Loucy (cell line): ENCODE results near the gene SORCS2.

Experiments
- H2AFZ ChIP-seq: fragments of 200-600 bp; sonication (generic); 2 replicates; pipeline ENCODE4 v1.6.0; 2016; ENCODE audit warnings: antibody characterized with exemption, mild to moderate bottlenecking, low read length, moderate library complexity
- H3F3A ChIP-seq: fragments of 200-600 bp; 2 replicates; pipeline ENCODE4 v1.6.0; 2016; ENCODE audit warnings: antibody characterized with exemption, low read depth, mild to moderate bottlenecking
- H3K27me3 ChIP-seq: fragments of 200-600 bp; sonication (generic); 2 replicates; pipeline ENCODE4 v1.6.1; 2014; ENCODE audit warnings: low read length, mild to moderate bottlenecking; ENCODE audit not compliant: insufficient read depth, poor library complexity, severe bottlenecking
- H3K36me3 ChIP-seq: fragments of 200-600 bp; sonication (generic); 2 replicates; pipeline ENCODE4 v1.6.1; 2016; ENCODE audit warnings: low read length; ENCODE audit not compliant: insufficient read depth
- H3K4me1 ChIP-seq: fragments of 200-600 bp; sonication (generic); 2 replicates; pipeline ENCODE4 v1.5.1; 2014; ENCODE audit warnings: low read length, mild to moderate bottlenecking; ENCODE audit not compliant: insufficient read depth, poor library complexity, severe bottlenecking
- H3K4me2 ChIP-seq: fragments of 200-600 bp; sonication (generic); 2 replicates; pipeline ENCODE4 v1.6.0; 2014; ENCODE audit warnings: antibody characterized with exemption, low read length, low read depth, mild to moderate bottlenecking; ENCODE audit not compliant: poor library complexity, severe bottlenecking
- H3K4me3 ChIP-seq: fragments of 200-600 bp; sonication (generic); 2 replicates; pipeline ENCODE4 v1.5.1; 2014; ENCODE audit warnings: low read length, mild to moderate bottlenecking, mixed read lengths; ENCODE audit not compliant: poor library complexity, severe bottlenecking
- H3K79me2 ChIP-seq: fragments of 200-600 bp; sonication (generic); 2 replicates; pipeline ENCODE4 v1.6.1; 2014; ENCODE audit warnings: low read length; ENCODE audit not compliant: insufficient read depth
- H3K9ac ChIP-seq: fragments of 200-600 bp; sonication (generic); 2 replicates; pipeline ENCODE4 v1.6.0; 2014; ENCODE audit warnings: mild to moderate bottlenecking, low read depth, low read length, moderate library complexity; ENCODE audit not compliant: poor library complexity, severe bottlenecking
- H3K9me2 ChIP-seq: fragments of 200-600 bp; sonication (generic); replicated peaks from 2 replicates; pipeline ENCODE4 v1.6.1; 2016; ENCODE audit warnings: low read depth, low read length, mixed read lengths
- H3K9me3 ChIP-seq: fragments of 200-600 bp; sonication (generic); 2 replicates; pipeline ENCODE4 v1.6.1; 2014; ENCODE audit warnings: mild to moderate bottlenecking, antibody characterized with exemption, low read length, low read depth; ENCODE audit not compliant: insufficient read depth
- H4K20me1 ChIP-seq: fragments of 200-600 bp; sonication (generic); 2 replicates; pipeline ENCODE4 v1.6.0; 2014; ENCODE audit warnings: antibody characterized with exemption, low read length, mild to moderate bottlenecking; ENCODE audit not compliant: insufficient read depth, poor library complexity, severe bottlenecking
- CTCF ChIP-seq: fragments of 200-600 bp; sonication (generic); conservative IDR thresholded peaks from 2 replicates; pipeline ENCODE4 v1.5.1; 2014; ENCODE audit warnings: mild to moderate bottlenecking, antibody characterized with exemption, low read length
- EZH2phosphoT487 ChIP-seq: fragments of 200-600 bp; IDR thresholded peaks from 2 replicates; pipeline ENCODE4 v1.6.1; 2018; ENCODE audit warnings: antibody characterized with exemption, mild to moderate bottlenecking, moderate library complexity, borderline replicate concordance

Gene SORCS2

GRCh38 chr4:7662507-7662846 lies 470.1 kb downstream of the SORCS2 start:
- H3K79me2 ChIP-seq, result no peaks in the 10 kb centered on the region
- H3K4me3 ChIP-seq, result no peak overlapping the region
- H3K9me2 ChIP-seq, result no peaks in the 10 kb centered on the region
- TF ChIP-seq EZH2phosphoT487 (no peak), CTCF (no peak)
- H3K4me2 ChIP-seq, result no peak overlapping the region
- H3K36me3 ChIP-seq, result no peaks in the 10 kb centered on the region
- H3K27me3 ChIP-seq, result no peaks in the 10 kb centered on the region
- H3K9ac ChIP-seq, result no peak overlapping the region
- no peaks in the 10 kb centered on the region for H3K4me1 ChIP-seq
- no peaks in the 10 kb centered on the region for H3F3A ChIP-seq
- peaks cover 3% of the 10 kb centered on the region; the same call in 1 of the 2 replicates for H3K9me3 ChIP-seq
- H2AFZ ChIP-seq, result no peak overlapping the region
- H4K20me1 ChIP-seq, result no peaks in the 10 kb centered on the region

- Histone ChIP-seq H3F3A (no peaks in the 10 kb centered on the region), H3K9ac (no peak overlapping the region), H3K9me3 (peaks cover 3% of the 10 kb centered on the region; the same call in 1 of the 2 replicates), H3K4me1 (no peaks in the 10 kb centered on the region), H3K79me2 (no peaks in the 10 kb centered on the region), H3K9me2 (no peaks in the 10 kb centered on the region), H3K4me2 (no peak overlapping the region), H3K27me3 (no peaks in the 10 kb centered on the region), H3K4me3 (no peak overlapping the region), H4K20me1 (no peaks in the 10 kb centered on the region), H3K36me3 (no peaks in the 10 kb centered on the region), H2AFZ (no peak overlapping the region)
- no peak for TF ChIP-seq EZH2phosphoT487
- no peak for TF ChIP-seq CTCF
Observed at GRCh38 chr4:7663075-7663541, 470.8 kb downstream of the SORCS2 start.

- H3K36me3 ChIP-seq, result no peaks in the 10 kb centered on the region
- no peaks in the 10 kb centered on the region for H3F3A ChIP-seq
- H4K20me1 ChIP-seq, result no peaks in the 10 kb centered on the region
- peaks cover 3% of the 10 kb centered on the region; the same call in 1 of the 2 replicates for H3K9me3 ChIP-seq
- no peaks in the 10 kb centered on the region for H3K27me3 ChIP-seq
- H3K9me2 ChIP-seq, result no peaks in the 10 kb centered on the region
- H3K4me1 ChIP-seq, result no peaks in the 10 kb centered on the region
- H3K4me3 ChIP-seq, result no peak overlapping the region
- no peak overlapping the region for H2AFZ ChIP-seq
- H3K4me2 ChIP-seq, result no peak overlapping the region
- no peaks in the 10 kb centered on the region for H3K79me2 ChIP-seq
- no peak overlapping the region for H3K9ac ChIP-seq
- TF ChIP-seq EZH2phosphoT487, result no peak
- TF ChIP-seq CTCF, result no peak
Observed at GRCh38 chr4:7664106-7664505, 471.8 kb downstream of the SORCS2 start.
